ELR (cell line): ENCODE results near the gene DNMBP.
A peak's percentile ranks its signal among the peaks of the same experiment; 100 is the strongest.
"Not testable (repeated sequence)": the region's sequence is repeated elsewhere in the genome, so short reads cannot be mapped to it uniquely, and the experiment has no call there.

ENCODE experiments used
- DNase-seq: peaks from one replicate; pipeline ENCODE4 v3.0.0-alpha.2; 2015; ENCODE audit warnings: low read depth

The DNMBP gene

DNA sequence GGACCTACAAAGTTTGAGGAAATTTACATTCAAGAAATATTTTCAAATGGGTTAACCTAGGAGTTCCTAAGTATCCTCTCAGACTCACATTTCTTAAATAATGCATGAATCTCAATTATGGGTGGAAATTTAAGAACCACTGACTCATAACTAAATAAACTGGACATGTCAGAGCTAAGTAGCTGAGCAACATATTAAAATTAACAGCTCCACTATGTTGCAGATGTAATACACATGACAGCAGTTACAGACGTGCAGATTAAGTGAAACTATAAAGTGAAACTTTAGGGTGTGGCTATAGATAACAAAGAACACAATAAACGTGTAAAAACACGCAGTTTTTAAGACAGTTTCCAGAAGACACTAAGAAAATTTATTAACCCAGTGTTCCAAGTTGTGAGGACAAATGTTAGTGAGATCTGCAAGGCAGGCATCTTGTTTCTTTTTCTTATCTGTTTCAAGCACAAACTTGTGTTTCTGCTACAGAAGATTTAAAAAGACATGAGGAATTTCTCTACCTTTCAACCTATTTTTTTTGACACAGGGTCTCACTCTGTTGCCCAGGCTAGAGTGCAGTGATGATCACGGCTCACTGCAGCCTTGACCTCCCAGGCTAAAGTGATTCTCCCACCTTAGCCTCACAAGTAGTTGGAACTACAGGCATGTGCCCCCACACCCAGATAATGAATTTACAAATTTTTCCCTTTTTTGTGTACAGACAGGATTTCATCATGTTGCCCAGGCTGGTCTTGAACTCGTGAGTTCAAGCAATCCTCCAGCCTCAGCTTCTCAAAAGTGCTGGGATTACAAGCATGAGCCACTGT, 25.3 kb downstream of the DNMBP start:
- peak; percentile 64 for DNase-seq

DNA sequence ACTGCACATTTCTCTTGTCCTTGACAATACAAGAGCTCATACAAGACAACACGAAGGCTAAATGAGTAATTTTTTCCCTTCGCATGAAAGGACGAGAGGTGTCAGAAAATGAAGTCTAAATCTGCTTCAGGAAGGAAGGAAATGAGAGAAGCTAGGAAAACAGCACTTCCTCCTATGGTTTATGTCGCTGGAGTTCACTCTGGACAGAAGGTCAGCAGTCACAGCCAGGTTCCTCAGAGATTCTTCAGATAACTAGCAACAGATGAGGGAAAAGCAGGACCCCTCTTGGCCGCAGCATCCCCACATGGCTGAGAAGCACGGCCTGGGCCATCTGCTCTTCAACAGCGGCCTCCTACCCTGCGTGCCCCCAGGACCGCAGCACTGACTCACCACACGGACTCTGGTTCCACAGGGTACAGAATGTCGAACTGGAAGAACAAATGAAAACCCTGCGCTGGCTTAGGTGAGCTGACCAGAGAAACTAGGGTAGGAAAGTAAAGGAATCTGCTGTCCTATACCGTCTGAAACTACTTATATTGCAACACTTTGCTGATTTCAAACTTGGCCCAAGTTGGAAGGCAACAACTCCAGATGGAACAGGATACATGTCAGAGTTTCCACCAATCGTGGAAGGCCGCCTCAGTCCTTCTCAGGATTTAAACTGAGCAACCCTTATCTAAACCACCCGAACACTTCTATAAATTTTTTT, 26.3 kb downstream of the DNMBP start:
- peak; percentile 93 for DNase-seq

DNA sequence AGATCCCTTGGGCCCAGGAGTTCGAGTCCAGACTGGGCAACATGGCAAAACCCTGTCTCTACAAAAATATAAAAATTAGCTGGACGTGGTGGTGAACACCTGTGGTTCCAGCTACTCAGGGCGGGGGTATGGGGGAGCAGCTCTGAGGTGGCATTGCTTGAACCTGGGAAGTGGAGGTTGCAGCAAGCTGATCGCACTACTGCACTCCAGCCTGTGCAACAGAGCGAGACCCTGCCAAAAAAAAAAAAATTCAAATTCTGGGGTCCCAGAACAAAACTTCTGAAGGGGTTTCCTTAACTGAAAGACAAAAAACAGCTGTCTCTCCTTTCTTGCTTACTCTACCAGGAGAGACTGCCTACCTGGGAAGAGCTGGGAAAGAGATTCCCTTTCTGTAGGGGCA, 27.0 kb downstream of the DNMBP start:
- no peak for DNase-seq

DNA sequence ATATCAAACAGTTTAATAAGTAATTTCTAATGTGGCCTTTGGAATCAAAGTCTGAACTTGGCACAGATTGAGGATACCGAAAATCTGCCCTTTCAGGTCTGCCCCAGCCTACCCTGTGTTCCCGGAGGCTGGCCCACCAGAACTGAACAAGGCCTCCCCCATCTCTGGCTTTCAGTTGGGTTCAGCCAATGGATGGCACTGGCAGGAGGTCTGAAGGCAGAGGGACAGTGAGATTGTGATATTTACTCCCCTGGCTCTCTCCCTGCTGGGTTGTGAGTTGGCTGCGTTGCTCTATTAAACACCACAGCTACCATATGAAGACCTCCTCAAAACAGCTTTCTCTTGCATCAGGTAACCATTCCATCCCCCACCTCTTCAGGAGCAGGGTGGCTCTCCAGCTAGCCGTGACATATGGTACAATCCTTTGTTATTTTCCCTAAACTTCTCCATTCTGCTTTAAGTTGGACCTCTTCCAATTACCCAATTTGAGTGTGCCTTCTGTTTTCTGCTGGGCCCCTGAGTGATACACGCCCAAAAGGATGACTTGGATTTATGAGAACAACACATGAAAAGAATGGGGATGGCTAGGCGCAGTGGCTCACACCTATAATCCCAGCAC, 28.1 kb downstream of the DNMBP start:
- DNase-seq = no peak

DNA sequence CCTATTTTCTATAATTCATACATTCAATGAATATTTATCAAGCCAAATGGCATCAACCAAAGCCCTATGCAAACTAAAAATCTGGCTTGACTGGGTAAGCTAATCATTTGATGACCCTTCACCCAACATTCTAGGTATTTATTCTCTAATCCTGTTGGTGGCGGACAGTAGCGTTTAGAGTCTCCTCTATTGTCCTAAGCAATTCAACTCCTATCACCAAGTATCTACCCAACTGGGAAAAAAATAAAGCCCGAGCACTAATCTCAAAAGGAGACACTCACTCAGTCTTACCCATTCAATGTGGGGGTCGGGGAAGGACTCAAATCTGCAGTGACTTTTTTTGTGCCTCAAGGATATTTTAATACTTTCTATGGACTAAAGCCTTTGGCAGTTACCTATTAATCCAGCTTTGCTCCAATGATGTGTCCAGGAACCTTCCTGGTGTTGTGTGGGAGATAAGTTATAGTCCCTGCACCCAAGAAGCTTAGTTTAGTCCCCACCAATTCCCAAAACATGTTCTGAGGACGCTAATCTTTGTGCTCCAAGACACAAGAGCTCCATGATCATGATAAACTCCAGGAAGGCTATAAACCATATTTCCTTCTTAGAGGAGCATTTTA, 30.6 kb downstream of the DNMBP start:
- DNase-seq = no peak

DNA sequence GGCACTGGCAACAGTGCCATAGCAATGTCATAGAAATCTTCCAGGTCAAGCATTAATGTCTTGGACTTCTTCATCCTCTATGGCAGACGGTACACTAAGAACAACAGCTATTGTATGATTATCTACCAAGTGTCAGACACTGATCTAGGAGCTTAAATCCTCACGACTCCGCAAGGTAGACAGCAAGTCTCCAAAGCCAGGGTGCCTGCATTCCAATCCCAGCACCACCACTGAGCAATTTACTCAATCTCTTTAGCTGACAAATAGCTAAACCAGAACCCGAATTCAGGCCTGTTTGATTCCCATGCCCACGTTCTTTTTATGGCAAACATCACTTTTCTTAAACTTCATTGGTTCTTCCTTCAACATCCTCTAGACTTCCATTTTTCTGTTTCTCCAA, 31.8 kb downstream of the DNMBP start:
- no peak for DNase-seq

DNA sequence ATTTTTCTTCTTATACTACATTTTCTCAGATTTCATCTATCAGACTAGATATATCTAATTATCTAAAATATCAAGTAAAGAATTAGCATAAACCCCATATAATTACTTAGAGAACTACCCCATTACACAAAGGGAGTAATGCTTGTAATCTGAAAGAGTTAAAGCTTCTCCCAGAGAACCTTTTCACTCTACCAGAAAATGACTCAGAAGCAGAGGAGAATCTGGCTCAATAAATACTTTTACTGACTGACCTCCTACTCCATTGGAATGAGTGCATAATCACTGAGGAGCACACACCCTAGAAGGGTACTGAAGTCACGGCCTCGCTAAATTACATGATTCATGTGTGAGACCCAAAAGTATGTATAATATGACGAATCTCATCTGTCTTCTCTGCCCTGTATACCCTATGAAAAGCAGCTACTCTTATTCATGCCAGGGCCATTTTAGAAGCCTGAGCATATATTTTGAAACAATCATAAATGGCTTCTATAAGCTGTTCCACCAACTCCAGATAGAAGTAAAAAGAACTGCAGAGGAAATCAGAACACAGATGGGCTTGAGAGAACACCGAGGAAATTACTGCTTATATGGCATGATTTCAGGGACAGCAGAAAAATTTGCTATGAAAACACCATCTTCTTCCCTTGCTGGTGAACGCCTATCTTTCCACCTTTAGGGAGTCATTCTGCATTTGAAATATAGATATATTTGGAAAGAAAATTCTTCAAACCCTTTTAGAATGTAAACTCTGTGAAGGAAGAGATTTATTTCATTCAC, 32.7 kb downstream of the DNMBP start:
- peak; percentile 98 for DNase-seq

DNA sequence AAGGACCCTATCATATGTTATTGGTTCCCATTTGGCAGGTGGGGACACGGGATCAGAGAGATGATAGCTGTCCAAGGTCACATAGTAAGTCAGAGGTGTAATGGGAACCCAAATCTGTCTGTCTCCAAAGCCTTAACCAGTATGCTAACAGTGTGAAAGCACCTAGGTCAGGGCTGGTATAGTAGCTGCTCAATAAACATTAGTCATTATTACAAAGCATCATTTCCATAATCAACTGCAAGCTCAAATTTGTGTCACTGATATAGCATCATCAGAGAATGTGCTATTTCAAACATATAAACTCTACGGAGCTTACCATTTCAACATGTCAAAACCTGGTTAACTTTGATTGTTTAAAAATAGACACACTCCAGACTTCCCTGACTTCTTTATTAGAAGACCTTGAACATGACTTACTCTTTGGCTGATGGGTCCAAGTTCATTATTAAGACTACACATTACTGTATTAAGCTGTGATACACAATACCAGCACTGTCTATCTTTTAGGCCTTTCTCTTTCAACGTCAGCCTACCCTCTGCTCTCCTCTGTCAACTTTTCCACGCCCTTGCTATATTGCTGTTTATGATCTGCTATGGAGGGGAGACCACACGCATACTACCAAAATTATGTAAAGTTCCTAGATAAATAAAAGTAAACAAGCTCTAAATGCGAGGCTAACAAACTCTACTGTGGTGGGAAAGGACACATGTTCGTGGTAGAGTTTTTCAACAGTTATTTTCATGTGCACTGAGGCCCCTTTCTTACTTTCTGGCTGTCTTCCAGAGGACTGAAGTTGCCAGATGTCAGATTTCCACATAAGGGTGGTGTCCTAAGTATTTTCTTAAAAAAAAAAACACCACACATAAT, 33.6 kb downstream of the DNMBP start:
- peak; percentile 54 for DNase-seq

DNA sequence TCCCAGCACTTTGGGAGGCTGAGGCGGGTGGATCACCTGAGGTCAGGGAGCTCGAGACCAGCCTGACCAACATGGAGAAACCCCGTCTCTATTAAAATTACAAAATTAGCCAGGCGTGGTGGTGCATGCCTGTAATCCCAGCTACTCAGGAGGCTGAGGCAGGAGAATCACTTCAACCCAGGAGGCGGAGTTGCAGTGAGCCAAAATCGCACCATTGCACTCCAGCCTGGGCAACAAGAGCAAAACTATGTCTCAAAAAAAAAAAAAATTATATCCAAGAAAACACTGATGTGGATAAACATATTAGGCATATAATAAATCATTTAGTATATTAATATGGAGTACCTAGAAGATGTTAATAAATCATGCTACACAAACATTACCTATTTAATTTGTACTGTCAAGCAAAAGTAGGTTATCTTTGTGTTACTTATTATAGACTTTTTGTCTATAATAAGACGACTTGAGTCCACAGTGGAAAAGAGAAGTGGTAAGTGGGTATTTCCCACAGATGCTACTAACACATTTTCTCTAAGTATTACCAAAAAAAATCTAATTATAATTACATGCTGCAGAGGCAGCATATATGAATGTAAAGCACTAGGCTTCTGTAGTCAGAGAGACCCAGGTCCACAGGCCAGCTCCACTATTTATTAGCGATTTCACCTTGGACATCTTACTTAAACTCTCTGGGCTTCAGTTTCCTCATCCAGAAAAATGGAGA, 34.5 kb downstream of the DNMBP start:
- DNase-seq = no peak

DNA sequence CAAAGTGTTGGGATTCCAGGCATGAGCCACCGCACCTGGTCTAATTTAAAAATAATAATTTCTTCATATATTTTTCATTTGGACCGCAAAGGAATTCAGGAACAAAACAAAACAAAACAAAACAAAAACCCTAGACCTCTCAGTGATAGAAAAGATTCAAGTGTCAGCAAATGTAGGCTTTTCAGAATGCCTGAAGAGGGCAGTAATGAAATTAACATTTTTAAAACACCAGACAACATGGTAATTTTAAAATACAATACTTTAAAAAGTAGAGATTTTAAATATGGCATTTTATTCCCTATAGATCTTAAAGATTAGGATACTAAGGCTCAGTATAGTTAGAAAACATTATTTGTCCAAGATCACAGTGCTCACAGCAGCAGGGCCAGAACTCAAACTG, 36.6 kb downstream of the DNMBP start:
- DNase-seq = no peak

DNA sequence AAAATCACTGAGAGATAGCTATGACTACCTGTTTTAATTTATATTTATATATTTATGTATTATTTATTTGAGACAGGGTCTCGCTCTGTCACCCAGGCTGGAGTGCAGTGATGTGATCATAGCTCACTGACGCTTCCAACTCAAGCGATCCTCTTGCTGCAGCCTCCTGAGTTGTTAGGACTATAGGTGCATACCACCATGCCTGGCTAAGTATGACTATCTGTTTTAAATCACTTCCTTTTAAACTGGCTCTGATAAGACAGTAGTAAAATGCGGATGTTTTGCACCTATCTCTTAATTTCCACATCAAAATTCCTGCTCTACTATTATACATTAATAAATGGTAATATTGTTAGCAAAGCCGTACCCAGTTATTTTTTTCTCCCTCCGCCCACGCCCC, 41.8 kb downstream of the DNMBP start:
- no peak for DNase-seq

DNA sequence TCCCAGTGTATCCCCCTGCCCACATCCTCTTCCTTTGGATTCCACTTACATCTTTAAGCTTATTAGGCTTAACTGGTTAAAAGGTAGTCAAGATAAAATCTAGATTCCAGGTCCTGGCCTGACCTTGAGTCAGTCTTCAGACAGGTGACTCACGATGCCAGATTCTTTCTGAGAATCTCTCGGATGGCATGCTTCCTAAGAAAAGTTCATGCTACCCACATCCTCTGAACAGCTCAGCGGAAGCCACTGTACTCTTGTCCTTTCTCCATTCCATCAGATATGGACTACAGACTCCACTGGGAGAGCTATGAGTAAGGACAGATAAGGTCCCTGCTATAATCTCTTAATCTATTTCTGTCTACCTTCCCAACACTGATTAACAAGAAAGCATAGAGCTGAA, 43.4 kb downstream of the DNMBP start:
- DNase-seq = peak; percentile 100

DNA sequence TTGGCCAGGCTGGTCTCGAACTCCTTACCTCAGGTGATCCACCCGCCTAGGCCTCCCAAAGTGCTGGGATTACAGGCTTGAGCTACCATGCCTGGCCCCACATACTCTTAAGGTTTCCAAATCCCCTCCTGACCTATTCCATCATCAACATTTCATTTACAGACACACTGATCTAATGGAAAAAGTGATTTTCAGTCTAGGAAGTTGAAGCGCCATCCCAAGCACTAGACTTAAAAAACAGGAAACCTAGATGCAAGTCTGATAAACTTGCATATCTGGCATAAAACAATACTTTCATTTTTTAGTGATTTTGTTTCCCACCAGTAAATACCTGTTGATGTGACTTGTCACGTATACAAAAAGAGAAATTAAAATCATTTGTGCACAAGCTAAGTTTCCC, 44.0 kb downstream of the DNMBP start:
- no peak for DNase-seq

DNA sequence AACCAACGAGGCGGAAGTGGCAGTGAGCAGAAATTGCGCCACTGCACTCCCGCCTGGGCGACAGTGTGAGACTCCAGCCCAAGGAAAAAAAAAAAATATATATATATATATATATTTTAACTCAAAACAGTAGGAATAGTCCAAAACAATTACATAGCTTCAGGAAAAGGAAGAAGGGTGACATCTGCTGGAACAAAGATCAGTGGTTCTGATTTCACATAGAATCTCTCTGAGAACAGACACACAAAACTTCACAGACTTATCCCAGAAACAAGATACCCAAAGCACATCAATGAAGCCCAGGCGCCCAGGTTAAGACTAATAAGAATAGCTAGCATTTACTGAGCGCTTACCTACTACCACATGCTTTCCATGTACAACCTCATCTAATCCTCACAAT, 45.0 kb downstream of the DNMBP start:
- peak; percentile 48 for DNase-seq

DNA sequence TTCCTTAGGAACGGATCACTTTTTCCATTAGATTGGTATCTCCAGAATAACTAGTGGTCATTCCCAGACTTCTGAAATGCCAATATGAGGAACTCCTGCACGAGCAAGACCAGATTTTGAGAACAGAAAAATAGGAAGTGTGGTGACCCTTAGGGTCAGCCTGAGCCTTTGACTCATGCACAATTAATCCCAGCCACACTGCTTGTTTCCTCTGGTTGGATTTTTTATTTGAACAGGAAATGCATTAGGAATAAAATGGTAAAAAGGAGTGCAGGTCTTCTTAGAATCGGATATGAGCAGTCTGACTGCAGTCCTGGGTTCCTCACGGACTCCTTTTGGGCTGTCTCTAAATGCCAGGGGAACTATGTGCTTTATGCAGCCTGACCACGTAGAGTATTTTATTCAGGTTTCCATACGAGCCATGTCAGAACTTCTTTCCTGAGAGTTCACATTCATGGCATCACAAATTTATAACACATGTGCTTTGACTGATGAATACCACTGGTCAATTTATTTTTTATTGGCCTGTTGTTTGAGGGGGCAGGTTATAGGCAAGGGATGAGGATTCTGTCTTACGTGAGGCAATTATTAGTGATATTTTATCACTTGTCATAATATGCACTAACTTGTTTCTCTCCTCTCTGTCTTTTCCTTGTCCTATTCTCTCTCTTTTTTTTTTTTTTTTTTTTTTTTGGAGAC, 46.1 kb downstream of the DNMBP start:
- DNase-seq = peak; percentile 38

DNA sequence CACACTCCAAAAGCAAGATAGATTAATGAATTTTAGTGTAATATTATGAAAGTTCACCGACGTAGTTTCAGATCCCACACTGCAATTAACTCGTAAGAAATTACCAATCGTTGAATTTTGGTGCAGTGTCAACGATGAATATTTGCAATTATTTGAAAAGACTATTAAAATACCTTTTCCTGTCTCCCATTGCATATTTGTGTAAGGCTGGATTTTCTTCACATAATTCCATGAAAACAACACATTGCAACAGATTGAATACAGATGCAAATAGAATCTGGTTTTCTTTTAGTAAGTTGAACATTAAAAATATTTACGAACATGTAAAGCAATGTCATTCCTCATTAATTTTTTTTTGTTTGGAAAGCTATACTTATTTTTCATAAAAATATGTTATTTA, 50.9 kb downstream of the DNMBP start:
- no peak for DNase-seq

DNA sequence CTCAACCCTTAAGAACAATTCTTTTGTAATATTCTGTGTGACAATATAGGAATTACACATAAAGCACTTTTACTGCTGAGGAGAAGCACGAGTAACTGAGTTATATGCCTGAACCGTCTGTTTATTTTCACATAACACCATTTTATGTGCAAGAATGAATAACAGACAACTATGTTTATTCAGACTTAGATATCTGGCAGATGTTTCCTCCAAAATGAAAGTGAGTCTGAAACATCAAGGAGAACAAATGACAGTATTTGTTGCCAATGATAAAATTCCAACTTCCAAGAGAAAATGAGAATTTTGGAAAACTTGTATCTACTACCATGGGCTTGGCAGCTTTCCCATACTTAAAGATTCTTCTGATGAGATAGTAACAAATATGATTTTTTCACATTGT, 51.4 kb downstream of the DNMBP start:
- no peak for DNase-seq

DNA sequence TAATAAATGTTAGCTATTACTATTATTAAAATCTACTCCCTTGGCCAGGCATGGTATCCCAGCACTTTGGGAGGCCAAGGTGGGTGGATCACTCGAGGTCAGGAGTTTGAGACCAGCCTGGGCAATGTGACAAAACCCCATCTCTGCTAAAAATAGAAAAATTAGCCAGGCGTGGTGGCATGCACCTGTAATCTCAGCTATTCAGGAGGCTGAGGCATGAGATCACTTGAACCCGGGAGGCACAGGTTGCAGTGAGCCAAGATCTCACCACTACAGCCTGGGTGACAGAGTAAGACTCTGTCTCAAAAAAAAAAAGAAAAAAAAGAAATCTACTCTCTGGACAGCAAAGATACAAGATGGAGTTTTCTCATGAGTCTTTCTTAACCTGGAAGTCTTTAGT, 56.2 kb downstream of the DNMBP start:
- not testable (repeated sequence) for DNase-seq

DNA sequence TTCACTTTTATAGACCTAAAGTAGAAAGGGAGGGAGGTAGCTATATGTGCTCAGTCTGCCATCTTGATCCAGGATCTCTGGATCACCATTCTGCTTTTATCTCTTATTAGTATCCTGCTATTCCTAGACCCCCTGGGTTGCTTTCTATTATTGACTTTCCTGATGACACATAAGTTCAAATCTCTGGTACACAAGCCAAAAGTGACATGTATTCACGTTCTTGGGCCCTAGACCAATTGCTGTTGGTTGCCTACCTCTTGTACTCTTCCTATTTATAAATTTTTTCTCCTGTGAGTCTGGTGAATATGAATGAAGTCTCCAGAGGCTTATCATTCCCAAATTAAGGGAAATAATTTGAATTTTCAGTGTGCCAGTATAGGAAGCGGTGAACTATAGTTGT, 56.9 kb downstream of the DNMBP start:
- no peak for DNase-seq

DNA sequence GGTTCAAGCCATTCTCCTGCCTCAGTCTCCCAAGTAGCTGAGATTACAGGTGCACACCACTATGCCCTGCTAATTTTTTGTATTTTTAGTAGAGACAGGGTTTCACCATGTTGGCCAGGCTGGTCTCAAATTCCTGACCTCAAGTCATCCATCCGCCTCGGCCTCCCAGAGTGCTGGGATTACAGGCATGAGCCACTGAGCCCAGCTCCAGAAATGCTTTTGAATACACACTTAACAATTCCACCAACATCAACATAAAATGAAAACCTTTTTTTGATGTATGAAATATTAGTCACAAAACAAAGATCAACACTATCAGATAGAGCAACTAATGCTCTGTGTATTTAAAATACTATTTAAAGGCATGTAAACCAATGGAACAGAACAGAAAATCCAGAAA, 63.7 kb downstream of the DNMBP start:
- DNase-seq = not testable (repeated sequence)
